ENCODE results near the gene ALG14. TPM values are rescaled to one million over a fixed set of nuclear protein-coding genes. Genes with fewer than 3 reads are reported as not detected.
A peak's percentile ranks its signal among the peaks of the same experiment; 100 is the strongest.

Gene ALG14
- total and polyA plus RNA-seq, 7 donors = 0.55 to 2.7 (median 1.8) TPM

- Histone ChIP-seq H3K27ac (no peak overlapping the region), H3K4me1 (peaks cover 0 to 12% (median 9%) of the 10 kb centered on the region in 4 donors), H3K4me3 (no peak overlapping the region), H3K9me3 (no peaks in the 10 kb centered on the region), H3K36me3 (no peaks in the 10 kb centered on the region), H3K27me3 (no peaks in the 10 kb centered on the region)
- DNase-seq = no peak
- 91 to 93% methylated on average over 6 of the region's 6 CpGs for WGBS, 2 donors
- intact Hi-C loops (cut with DNase I) = no loop called here
- TF ChIP-seq EP300 (IDR thresholded peaks at IDR 0.05) = no peak
- no peak for TF ChIP-seq POLR2AphosphoS5 (IDR thresholded peaks at IDR 0.05)
- no peak for TF ChIP-seq POLR2A (IDR thresholded peaks at IDR 0.05)
- TF ChIP-seq CTCF (IDR thresholded peaks at IDR 0.05) = no peak
These were observed 17.0 kb upstream of the ALG14 start for GRCh38 chr1:95089650-95090287.

- Histone ChIP-seq H3K27ac (no peak overlapping the region), H3K4me1 (peaks cover 0 to 12% (median 9%) of the 10 kb centered on the region in 4 donors), H3K36me3 (no peaks in the 10 kb centered on the region), H3K27me3 (no peaks in the 10 kb centered on the region), H3K4me3 (no peak overlapping the region), H3K9me3 (no peaks in the 10 kb centered on the region)
- intact Hi-C loops (cut with DNase I) = no loop called here
- DNase-seq = no peak
- TF ChIP-seq POLR2A (IDR thresholded peaks at IDR 0.05) (no peak), CTCF (IDR thresholded peaks at IDR 0.05) (no peak), POLR2AphosphoS5 (IDR thresholded peaks at IDR 0.05) (no peak), EP300 (IDR thresholded peaks at IDR 0.05) (no peak)
- 88 to 90% methylated on average over 1 of the region's 1 CpG for WGBS, 2 donors
These were observed 15.6 kb upstream of the ALG14 start for GRCh38 chr1:95088303-95088702.

- DNase-seq = no peak
- Histone ChIP-seq H3K4me3 (no peak overlapping the region), H3K27ac (peak overlapping the region in 3 of 4 donors; percentile 44 to 67 (median 60)), H3K27me3 (no peaks in the 10 kb centered on the region), H3K4me1 (peaks cover 0 to 12% (median 9%) of the 10 kb centered on the region in 4 donors), H3K36me3 (no peaks in the 10 kb centered on the region), H3K9me3 (no peaks in the 10 kb centered on the region)
- TF ChIP-seq CTCF (IDR thresholded peaks at IDR 0.05) (no peak), POLR2AphosphoS5 (IDR thresholded peaks at IDR 0.05) (peak in 2 of 4 donors; percentile 25 to 42)
- WGBS, 2 donors = 54 to 70% methylated on average over 5 of the region's 5 CpGs
- intact Hi-C loops (cut with DNase I) = no loop called here
These were observed 14.3 kb upstream of the ALG14 start for GRCh38 chr1:95086949-95087533.

- TF ChIP-seq POLR2A (IDR thresholded peaks at IDR 0.05) (no peak), EP300 (IDR thresholded peaks at IDR 0.05) (no peak), POLR2AphosphoS5 (IDR thresholded peaks at IDR 0.05) (no peak), CTCF (IDR thresholded peaks at IDR 0.05) (no peak)
- intact Hi-C loops (cut with DNase I) = loop anchor here (2.0 kb wide), 1 partner anchor 31 kb away; the partner anchor contains the start of gene TLCD4
- Histone ChIP-seq H3K4me3 (no peak overlapping the region), H3K27ac (no peak overlapping the region), H3K27me3 (no peaks in the 10 kb centered on the region), H3K9me3 (no peaks in the 10 kb centered on the region), H3K4me1 (peaks cover 0 to 12% (median 9%) of the 10 kb centered on the region in 4 donors), H3K36me3 (no peaks in the 10 kb centered on the region)
- DNase-seq = no peak
- WGBS, 2 donors = 69 to 78% methylated on average over 2 of the region's 2 CpGs
These were observed 12.6 kb upstream of the ALG14 start for GRCh38 chr1:95085376-95085775.
